Measurements from ENCODE around the gene HBQ1.
"Not testable (repeated sequence)": the region's sequence is repeated elsewhere in the genome, so short reads cannot be mapped to it uniquely, and the experiment has no call there.

HBQ1 gene

DNA sequence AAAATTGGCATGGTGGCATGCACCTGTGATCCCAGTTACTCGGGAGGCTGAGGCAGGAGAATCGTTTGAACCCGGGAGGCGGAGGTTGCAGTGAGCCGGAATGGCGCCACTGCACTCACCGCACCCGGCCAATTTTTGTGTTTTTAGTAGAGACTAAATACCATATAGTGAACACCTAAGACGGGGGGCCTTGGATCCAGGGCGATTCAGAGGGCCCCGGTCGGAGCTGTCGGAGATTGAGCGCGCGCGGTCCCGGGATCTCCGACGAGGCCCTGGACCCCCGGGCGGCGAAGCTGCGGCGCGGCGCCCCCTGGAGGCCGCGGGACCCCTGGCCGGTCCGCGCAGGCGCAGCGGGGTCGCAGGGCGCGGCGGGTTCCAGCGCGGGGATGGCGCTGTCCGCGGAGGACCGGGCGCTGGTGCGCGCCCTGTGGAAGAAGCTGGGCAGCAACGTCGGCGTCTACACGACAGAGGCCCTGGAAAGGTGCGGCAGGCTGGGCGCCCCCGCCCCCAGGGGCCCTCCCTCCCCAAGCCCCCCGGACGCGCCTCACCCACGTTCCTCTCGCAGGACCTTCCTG is at the start of gene HBQ1:
TSS of gene HBQ1 (plus strand) at position 359 of the 575 bp plus-strand sequence. CDS start at position 387, 28 bp downstream.
- no peak for DNase-seq (ENCODE audit: low spot score)

DNA sequence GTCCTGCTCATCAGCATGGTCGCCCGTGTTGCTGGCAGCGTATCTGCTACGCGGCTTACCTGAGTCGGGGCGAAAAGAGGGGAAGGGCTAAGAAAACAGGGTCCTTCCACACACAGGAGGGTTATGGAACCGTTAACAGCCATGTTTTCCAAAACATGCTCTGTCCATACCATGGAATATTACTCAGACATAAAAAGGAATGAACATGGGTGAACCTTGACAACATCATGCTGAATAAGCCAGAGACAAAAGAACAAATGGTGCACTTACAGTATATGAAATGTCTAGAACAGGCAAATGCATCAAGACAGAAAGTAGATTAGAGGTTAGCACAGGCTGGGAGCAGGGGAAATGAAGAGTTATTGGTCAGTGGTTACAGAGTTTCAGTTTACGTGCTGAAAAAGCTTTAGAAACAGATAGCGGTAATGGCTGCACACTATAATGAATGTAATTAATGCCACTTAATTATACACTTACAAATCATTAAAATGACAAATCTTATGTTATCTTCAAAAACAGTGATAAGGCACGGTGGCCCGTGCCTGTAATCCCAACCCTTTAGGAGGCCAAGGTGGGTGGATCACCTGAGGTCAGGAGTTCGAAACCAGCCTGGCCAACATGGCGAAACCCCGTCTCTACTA is 49.6 kb upstream of the HBQ1 start:
- no peak for DNase-seq (ENCODE audit: low spot score)

DNA sequence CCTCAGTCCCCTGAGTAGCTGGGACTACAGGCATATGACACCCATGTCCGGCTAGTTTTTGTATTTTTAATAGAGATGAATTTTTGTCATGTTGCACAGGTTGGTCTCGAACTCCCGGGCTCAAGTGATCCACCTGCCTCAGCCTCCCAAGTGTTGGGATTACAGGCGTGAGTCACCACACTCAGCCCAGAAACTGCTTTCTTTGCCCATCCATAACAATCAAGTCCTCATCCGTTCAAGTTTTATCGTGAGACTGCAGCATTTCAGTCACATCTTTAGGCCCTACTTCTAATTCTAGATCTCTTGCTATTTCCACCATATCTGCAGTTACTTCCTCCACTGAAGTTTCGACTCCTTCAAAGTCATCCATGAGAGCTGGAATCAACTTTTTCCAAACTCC is 48.1 kb upstream of the HBQ1 start:
- no peak for DNase-seq (ENCODE audit: low spot score)

DNA sequence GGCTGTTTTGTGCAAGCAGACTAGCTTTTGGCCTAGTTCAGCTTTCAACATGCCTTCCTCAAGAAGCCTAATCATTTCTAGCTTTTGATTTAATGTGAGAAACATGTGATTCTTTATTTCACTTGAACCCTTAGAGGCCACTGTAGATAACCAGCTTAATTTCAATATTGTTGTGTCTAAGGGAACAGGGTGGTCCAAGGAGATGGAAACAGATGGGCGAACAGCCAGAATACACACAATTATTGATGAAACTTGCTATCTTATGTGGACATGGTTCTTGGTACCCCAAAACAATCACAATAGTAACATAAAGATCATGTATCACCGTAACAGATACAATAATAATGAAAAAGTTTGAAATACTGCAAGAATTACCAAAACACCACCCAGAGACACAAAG is 46.5 kb upstream of the HBQ1 start:
- DNase-seq (ENCODE audit: low spot score), result no peak

- DNase-seq (ENCODE audit: low spot score), result peak; percentile 71
These were observed 42.2 kb upstream of the HBQ1 start for GRCh38 chr16:138049-138417.

DNA sequence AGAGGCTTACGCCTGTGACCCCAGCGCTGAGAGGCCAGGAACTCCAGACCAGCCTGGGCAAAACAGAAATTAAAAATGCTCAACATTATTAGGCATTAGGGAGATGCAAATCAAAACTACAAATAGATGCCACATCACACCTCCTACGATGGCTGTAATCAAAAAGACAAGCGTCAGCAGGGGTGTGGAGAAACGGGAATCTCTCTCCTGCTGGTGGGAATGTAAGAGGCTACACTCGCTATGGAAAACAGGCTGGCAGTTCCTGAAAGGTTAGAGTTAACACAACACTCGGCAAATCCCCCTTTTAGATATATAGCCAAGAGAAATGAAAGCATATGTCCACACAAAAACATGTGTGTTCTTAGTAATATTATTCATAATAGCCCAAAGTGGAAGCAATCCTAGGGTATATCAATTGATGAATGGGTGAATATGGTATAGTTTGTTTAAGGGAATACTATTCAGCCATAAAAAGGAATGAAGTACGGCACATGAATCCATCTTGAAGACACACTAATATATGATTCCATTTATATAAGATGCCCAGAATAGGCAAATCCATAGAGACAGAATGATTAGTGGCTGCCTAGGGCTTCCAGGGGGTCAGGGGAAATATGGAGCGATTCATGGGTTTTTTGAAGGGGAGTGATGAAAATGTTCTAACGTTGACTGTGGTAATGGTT is 39.9 kb upstream of the HBQ1 start:
- no peak for DNase-seq (ENCODE audit: low spot score)

GRCh38 chr16:142405-142967 is 37.8 kb upstream of the HBQ1 start:
- no peak for DNase-seq (ENCODE audit: low spot score)

DNA sequence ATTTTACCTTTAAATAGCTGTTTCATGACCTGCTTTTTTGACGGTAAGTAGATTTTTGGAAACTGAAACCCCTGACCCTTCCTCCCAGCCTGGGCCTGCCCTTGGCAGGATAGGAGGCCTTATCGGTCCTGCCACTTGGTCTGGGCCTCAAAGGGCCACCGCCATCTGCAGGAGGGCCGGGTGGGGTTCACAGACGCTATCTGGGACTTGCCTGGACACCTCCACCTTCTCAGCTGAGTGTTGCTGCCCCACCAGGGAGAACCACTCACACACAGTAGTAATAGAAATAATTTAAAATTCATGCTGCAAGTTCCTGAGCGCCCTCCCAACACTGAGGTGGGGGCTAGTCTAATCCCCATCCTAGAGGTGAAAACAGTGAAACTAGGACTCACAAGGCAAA is 37.2 kb upstream of the HBQ1 start:
- DNase-seq (ENCODE audit: low spot score), result no peak

DNA sequence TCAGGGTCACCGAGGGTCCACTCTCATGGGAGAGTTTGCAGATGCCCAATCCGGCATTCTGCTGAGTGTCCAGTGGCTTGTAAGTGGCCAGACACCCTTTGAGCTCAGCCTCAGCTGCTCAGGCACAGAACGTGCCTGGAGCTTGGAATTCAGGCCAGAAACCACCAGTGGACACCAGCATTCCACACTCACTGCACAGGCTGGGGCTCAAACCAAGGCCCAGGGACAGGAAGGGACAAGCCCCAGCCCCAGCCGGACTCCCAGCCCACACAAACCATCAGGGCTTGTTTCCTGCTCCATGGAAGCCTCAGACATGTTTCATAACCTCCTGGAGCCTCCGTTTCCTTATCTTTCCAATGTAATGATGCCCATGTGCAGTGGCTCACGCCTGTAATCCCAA is 36.8 kb upstream of the HBQ1 start:
- DNase-seq (ENCODE audit: low spot score), result no peak

GRCh38 chr16:144797-145252 is 35.4 kb upstream of the HBQ1 start:
- DNase-seq (ENCODE audit: low spot score), result no peak

DNA sequence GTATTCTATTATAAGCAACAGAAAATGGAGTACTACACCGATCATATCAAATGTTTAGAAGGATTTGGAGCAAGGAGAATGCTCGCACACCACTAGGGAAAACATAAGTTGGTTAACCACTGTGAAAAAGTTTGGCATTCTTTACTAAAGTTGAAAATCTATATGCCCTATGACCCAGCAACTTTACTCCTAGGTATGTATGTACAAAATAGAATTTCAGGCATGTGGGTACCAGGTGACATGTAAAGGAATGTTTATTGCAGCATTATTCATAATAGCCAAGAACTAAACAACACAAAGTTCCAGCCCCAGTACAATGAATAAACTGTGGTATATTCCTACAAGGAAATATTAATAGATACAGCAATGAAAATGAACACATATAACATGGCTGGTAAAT is 33.6 kb upstream of the HBQ1 start:
- DNase-seq (ENCODE audit: low spot score), result no peak

DNA sequence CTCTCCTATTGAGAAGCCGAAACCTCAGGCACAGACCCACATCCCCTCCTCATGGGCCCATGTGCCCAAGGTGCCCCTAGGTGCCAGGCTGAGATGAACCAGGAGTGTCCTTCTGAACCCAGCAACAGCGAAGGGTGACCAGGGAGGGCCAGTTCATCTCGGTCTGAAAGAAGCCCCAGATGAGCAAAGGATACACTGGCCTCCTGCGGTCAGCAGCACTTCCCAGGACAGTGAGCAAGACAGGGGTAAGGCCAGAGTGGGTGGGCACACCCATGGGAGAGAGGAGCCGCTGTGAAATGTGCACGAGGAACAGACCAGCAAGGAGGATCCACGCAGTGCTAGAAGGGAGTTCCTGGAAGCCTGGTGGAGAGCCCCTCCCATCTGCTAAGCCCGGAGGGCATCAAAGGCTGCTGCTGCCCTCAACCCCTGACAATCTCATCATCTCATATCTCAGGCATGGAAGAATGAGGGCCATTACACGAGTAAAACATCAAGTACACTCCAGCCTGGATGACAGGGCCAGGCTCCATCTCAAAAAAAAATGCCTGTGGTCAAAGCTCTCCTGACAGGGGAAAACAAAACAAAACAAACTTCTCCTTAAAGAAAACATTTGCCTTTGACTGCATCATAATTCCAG is 31.1 kb upstream of the HBQ1 start:
- DNase-seq (ENCODE audit: low spot score), result no peak

- DNase-seq (ENCODE audit: low spot score), result no peak
These were observed 27.8 kb upstream of the HBQ1 start, which contains the start of gene HBZ for GRCh38 chr16:152141-153128. HBZ (plus strand) TSS chr16:152644; CDS start chr16:152910, 266 bp downstream.

DNA sequence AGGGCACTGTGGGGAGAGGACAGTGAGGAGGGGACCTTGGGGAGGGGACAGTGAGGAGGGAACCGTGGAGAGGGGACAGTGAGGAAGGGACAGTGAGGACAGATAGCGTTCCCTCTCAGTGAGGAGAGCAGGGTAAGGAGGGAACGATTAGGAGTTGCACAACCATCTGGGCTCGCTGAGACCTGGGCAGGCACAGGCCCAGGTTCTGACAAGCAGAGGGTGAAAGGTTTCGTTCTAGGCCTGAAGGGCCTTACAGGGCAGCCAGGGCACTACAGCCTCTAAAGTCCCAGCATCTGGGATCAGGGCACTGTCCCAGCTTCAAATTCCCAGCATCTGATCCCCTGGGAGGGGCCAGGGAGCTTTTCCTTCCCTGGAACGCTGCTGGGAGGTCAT is 27.1 kb upstream of the HBQ1 start:
- DNase-seq (ENCODE audit: low spot score), result not testable (repeated sequence)

GRCh38 chr16:153550-154216 is 26.6 kb upstream of the HBQ1 start:
- DNase-seq (ENCODE audit: low spot score), result not testable (repeated sequence)

DNA sequence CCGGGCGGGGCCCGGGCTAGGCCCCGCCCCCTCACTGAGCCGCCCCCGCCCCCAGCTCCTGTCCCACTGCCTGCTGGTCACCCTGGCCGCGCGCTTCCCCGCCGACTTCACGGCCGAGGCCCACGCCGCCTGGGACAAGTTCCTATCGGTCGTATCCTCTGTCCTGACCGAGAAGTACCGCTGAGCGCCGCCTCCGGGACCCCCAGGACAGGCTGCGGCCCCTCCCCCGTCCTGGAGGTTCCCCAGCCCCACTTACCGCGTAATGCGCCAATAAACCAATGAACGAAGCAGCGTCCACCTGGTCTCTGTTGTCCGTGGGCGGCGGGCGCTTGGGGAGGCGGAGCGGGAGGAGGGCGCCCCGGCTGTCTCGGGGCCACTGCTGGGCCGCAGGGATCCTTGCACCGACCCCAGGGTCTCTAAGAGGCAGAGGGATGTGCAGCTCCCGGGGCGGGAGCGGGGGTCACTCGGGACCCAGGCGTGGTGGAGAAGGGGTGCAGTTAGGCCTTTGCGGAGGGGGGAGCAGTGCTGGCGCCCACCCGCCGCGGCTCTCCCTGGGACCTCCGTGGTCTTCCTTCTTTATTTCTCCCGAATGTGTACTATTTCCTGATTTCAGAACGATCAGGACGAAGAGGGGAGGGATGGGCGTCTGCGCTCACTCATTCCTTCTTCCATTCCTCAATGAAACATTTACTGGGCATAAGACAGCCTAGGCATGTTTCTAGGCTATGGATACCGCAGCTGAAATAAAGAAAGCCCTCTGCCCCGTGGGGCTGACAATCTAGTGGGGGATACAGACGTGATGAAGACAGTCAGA is 25.8 kb upstream of the HBQ1 start:
- DNase-seq (ENCODE audit: low spot score), result no peak

DNA sequence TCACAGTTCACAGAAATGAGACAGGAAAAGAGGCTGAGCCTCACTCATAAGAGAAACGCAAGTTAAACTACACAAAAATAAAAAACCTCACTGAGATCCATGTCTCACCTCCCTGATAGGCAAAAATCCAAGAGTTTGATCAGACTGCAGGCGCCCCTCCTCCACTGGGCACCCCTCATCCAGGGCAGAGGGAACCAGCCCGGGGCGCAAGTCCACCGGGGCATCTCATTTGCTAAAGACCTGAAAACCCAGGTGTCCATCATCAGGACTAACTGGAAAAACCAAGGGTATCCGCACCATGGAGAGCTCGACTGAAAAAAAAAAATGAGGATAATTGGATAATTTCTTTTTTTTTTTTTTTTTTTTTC is 25.2 kb upstream of the HBQ1 start:
- no peak for DNase-seq (ENCODE audit: low spot score)

DNA sequence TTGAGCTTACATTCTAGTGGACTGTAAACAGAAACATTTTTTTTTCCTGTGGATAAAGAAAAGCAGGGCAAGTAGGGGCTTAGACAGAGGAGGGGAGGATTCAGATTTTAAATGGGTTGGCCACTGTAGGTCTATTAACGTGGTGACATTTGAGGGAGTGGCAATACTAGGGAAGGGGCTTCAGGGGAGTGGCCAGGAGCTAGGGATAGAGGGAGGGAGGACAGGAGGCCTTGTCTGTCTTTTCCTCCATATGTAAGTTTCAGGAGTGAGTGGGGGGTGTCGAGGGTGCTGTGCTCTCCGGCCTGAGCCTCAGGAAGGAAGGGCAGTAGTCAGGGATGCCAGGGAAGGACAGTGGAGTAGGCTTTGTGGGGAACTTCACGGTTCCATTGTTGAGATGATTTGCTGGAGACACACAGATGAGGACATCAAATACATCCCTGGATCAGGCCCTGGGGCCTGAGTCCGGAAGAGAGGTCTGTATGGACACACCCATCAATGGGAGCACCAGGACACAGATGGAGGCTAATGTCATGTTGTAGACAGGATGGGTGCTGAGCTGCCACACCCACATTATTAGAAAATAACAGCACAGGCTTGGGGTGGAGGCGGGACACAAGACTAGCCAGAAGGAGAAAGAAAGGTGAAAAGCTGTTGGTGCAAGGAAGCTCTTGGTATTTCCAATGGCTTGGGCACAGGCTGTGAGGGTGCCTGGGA is 21.0 kb upstream of the HBQ1 start:
- DNase-seq (ENCODE audit: low spot score), result no peak

GRCh38 chr16:160242-160641 is 20.0 kb upstream of the HBQ1 start:
- DNase-seq (ENCODE audit: low spot score), result not testable (repeated sequence)
